ENCODE measurements around the gene AKAP6. TPM values are rescaled to one million over a fixed set of nuclear protein-coding genes. Genes with fewer than 3 reads are reported as not detected.

The AKAP6 gene
- total and polyA plus RNA-seq, 5 donors = 15.8 to 138 (median 115) TPM

GRCh38 chr14:32471181-32471580, 142.1 kb downstream of the AKAP6 start:
- 47% methylated on average over 4 of the region's 4 CpGs for WGBS
- ATAC-seq (no peak), DNase-seq (no peak)
- Histone ChIP-seq H3K4me3 (ENCODE audit: low read length) (no peak overlapping the region), H3K4me1 (ENCODE audit: control insufficient read depth, insufficient read depth, low read length) (peaks cover 4% of the 10 kb centered on the region), H3K9me3 (ENCODE audit: control insufficient read depth, low read length) (no peaks in the 10 kb centered on the region), H3K27ac (ENCODE audit: low read length) (no peak overlapping the region), H3K27me3 (ENCODE audit: control insufficient read depth, insufficient read depth) (no peaks in the 10 kb centered on the region)
- intact Hi-C loops (cut with DNase I) = loop anchor here in 2 of 4 donors (10.0 kb wide), 2 partner anchors 216 to 396 kb away; partner anchors contain the start of gene ARHGAP5 (in 1 of the 2)

- Histone ChIP-seq H3K4me1 (ENCODE audit: control insufficient read depth, insufficient read depth, low read length) (peaks cover 4% of the 10 kb centered on the region), H3K9me3 (ENCODE audit: control insufficient read depth, low read length) (no peaks in the 10 kb centered on the region), H3K4me3 (ENCODE audit: low read length) (no peak overlapping the region), H3K27me3 (ENCODE audit: control insufficient read depth, insufficient read depth) (no peaks in the 10 kb centered on the region), H3K27ac (ENCODE audit: low read length) (peak overlapping the region; percentile 46)
- intact Hi-C loops (cut with DNase I) = loop anchor here in 2 of 4 donors (10.0 kb wide), 2 partner anchors 217 to 397 kb away; partner anchors contain the start of gene ARHGAP5 (in 1 of the 2)
- 86% methylated on average over 1 of the region's 1 CpG for WGBS
- DNase-seq (peak in 1 of 3 donors; percentile 16), ATAC-seq (peak in 1 of 2 donors; percentile 29)
Observed at GRCh38 chr14:32472076-32472475, 143.0 kb downstream of the AKAP6 start.

GRCh38 chr14:32472512-32473463, 143.7 kb downstream of the AKAP6 start:
- H3K4me3 ChIP-seq (ENCODE audit: low read length) = no peak overlapping the region
- DNase-seq (peak in 2 of 3 donors; percentile 52 to 69), ATAC-seq (peak; percentile 55 to 76)
- H3K27ac ChIP-seq (ENCODE audit: low read length) = peak overlapping the region; percentile 46
- H3K4me1 ChIP-seq (ENCODE audit: control insufficient read depth, insufficient read depth, low read length) = peaks cover 4% of the 10 kb centered on the region
- intact Hi-C loops (cut with DNase I) = loop anchor here in 2 of 4 donors (10.0 kb wide), 2 partner anchors 218 to 398 kb away; partner anchors contain the start of gene ARHGAP5 (in 1 of the 2)
- no peaks in the 10 kb centered on the region for H3K27me3 ChIP-seq (ENCODE audit: control insufficient read depth, insufficient read depth)
- no peaks in the 10 kb centered on the region for H3K9me3 ChIP-seq (ENCODE audit: control insufficient read depth, low read length)
- 33% methylated on average over 4 of the region's 4 CpGs for WGBS

- H3K27ac ChIP-seq (ENCODE audit: low read length) = no peak overlapping the region
- peaks cover 4% of the 10 kb centered on the region for H3K4me1 ChIP-seq (ENCODE audit: control insufficient read depth, insufficient read depth, low read length)
- intact Hi-C loops (cut with DNase I) = loop anchor here in 2 of 4 donors (10.0 kb wide), 2 partner anchors 219 to 399 kb away; partner anchors contain the start of gene ARHGAP5 (in 1 of the 2)
- no peak overlapping the region for H3K4me3 ChIP-seq (ENCODE audit: low read length)
- no peaks in the 10 kb centered on the region for H3K27me3 ChIP-seq (ENCODE audit: control insufficient read depth, insufficient read depth)
- H3K9me3 ChIP-seq (ENCODE audit: control insufficient read depth, low read length) = no peaks in the 10 kb centered on the region
- DNase-seq (peak; percentile 27 to 62 (median 61)), ATAC-seq (peak; percentile 62 to 70)
- WGBS = 29% methylated on average over 3 of the region's 3 CpGs
Observed at GRCh38 chr14:32473464-32473855, 144.4 kb downstream of the AKAP6 start.

- DNase-seq (no peak), ATAC-seq (no peak)
- no peak overlapping the region for H3K27ac ChIP-seq (ENCODE audit: low read length)
- no peaks in the 10 kb centered on the region for H3K9me3 ChIP-seq (ENCODE audit: control insufficient read depth, low read length)
- no peaks in the 10 kb centered on the region for H3K27me3 ChIP-seq (ENCODE audit: control insufficient read depth, insufficient read depth)
- intact Hi-C loops (cut with DNase I) = loop anchor here in 2 of 4 donors (10.0 kb wide), 2 partner anchors 220 to 400 kb away; partner anchors contain the start of gene ARHGAP5 (in 1 of the 2)
- peaks cover 4% of the 10 kb centered on the region for H3K4me1 ChIP-seq (ENCODE audit: control insufficient read depth, insufficient read depth, low read length)
- no peak overlapping the region for H3K4me3 ChIP-seq (ENCODE audit: low read length)
- WGBS = 76% methylated on average over 5 of the region's 5 CpGs
Observed at GRCh38 chr14:32474478-32475195, 145.5 kb downstream of the AKAP6 start.

- no peaks in the 10 kb centered on the region for H3K9me3 ChIP-seq (ENCODE audit: control insufficient read depth, low read length)
- DNase-seq = no peak
- peaks cover 4% of the 10 kb centered on the region for H3K4me1 ChIP-seq (ENCODE audit: control insufficient read depth, insufficient read depth, low read length)
- H3K27me3 ChIP-seq (ENCODE audit: control insufficient read depth, insufficient read depth) = no peaks in the 10 kb centered on the region
- no peak for ATAC-seq
- WGBS = 56% methylated on average over 4 of the region's 4 CpGs
- H3K27ac ChIP-seq (ENCODE audit: low read length) = no peak overlapping the region
- H3K4me3 ChIP-seq (ENCODE audit: low read length) = no peak overlapping the region
- intact Hi-C loops (cut with DNase I) = loop anchor here in 2 of 4 donors (10.0 kb wide), 2 partner anchors 222 to 402 kb away; partner anchors contain the start of gene ARHGAP5 (in 1 of the 2)
Observed at GRCh38 chr14:32476532-32476931, 147.4 kb downstream of the AKAP6 start.

- Histone ChIP-seq H3K27me3 (ENCODE audit: control insufficient read depth, insufficient read depth) (no peaks in the 10 kb centered on the region), H3K27ac (ENCODE audit: low read length) (no peak overlapping the region), H3K4me3 (ENCODE audit: low read length) (no peak overlapping the region), H3K9me3 (ENCODE audit: control insufficient read depth, low read length) (no peaks in the 10 kb centered on the region), H3K4me1 (ENCODE audit: control insufficient read depth, insufficient read depth, low read length) (peaks cover 1% of the 10 kb centered on the region)
- intact Hi-C loops (cut with DNase I) = loop anchor here in 2 of 4 donors (10.0 kb wide), 2 partner anchors 223 to 403 kb away; partner anchors contain the start of gene ARHGAP5 (in 1 of the 2)
- ATAC-seq (no peak), DNase-seq (no peak)
- WGBS = 88% methylated on average over 3 of the region's 3 CpGs
Observed at GRCh38 chr14:32477396-32477795, 148.3 kb downstream of the AKAP6 start.

- DNase-seq (no peak), ATAC-seq (no peak)
- Histone ChIP-seq H3K27ac (ENCODE audit: low read length) (no peak overlapping the region), H3K27me3 (ENCODE audit: control insufficient read depth, insufficient read depth) (no peaks in the 10 kb centered on the region), H3K4me1 (ENCODE audit: control insufficient read depth, insufficient read depth, low read length) (no peaks in the 10 kb centered on the region), H3K4me3 (ENCODE audit: low read length) (no peak overlapping the region), H3K9me3 (ENCODE audit: control insufficient read depth, low read length) (no peaks in the 10 kb centered on the region)
- intact Hi-C loops (cut with DNase I) = loop anchor here in 2 of 4 donors (10.0 kb wide), 2 partner anchors 223 to 403 kb away; partner anchors contain the start of gene ARHGAP5 (in 1 of the 2)
- 72% methylated on average over 3 of the region's 3 CpGs for WGBS
Observed at GRCh38 chr14:32478050-32478449, 149.0 kb downstream of the AKAP6 start.

- Histone ChIP-seq H3K27ac (ENCODE audit: low read length) (no peak overlapping the region), H3K4me1 (ENCODE audit: control insufficient read depth, insufficient read depth, low read length) (no peaks in the 10 kb centered on the region), H3K9me3 (ENCODE audit: control insufficient read depth, low read length) (no peaks in the 10 kb centered on the region), H3K4me3 (ENCODE audit: low read length) (no peak overlapping the region), H3K27me3 (ENCODE audit: control insufficient read depth, insufficient read depth) (no peaks in the 10 kb centered on the region)
- 78% methylated on average over 1 of the region's 1 CpG for WGBS
- DNase-seq = no peak
- no peak for ATAC-seq
- intact Hi-C loops (cut with DNase I) = no loop called here
Observed at GRCh38 chr14:32480337-32480736, 151.2 kb downstream of the AKAP6 start.

- H3K27ac ChIP-seq (ENCODE audit: low read length) = no peak overlapping the region
- H3K27me3 ChIP-seq (ENCODE audit: control insufficient read depth, insufficient read depth) = no peaks in the 10 kb centered on the region
- intact Hi-C loops (cut with DNase I) = no loop called here
- no peaks in the 10 kb centered on the region for H3K9me3 ChIP-seq (ENCODE audit: control insufficient read depth, low read length)
- H3K4me3 ChIP-seq (ENCODE audit: low read length) = no peak overlapping the region
- ATAC-seq (no peak), DNase-seq (no peak)
- no peaks in the 10 kb centered on the region for H3K4me1 ChIP-seq (ENCODE audit: control insufficient read depth, insufficient read depth, low read length)
- WGBS = 51% methylated on average over 1 of the region's 1 CpG
Observed at GRCh38 chr14:32481707-32482106, 152.6 kb downstream of the AKAP6 start.

Measured in right cardiac atrium (tissue), 5 donors.